HepG2 (cell line): ENCODE measurements around the gene AFTPH. TPM values are rescaled to one million over a fixed set of nuclear protein-coding genes. Genes with fewer than 3 reads are reported as not detected.

Source experiments
- ATAC-seq: fragments of 200-7000 bp; cut with Tn5 transposase; 3 replicates; pipeline ENCODE4 v1.9.1; 2020; ENCODE audit warnings: mild to moderate bottlenecking, moderate library complexity
- BruUV-seq: library from RNA; stranded (reverse); fragments of 400-500 nt; replicated peaks from 2 replicates; lab custom pipeline; 2021; lab: Mats Ljungman, UMichigan
- CTCF ChIA-PET: fragments of 300-600 bp; formaldehyde crosslinking; extraction: SDS; loops from one replicate; lab custom pipeline; 2021; ENCODE audit warnings: low total read pairs, inconsistent platforms, low intra/inter-chr PET ratio; lab: Yijun Ruan, JAX
- POLR2A ChIA-PET: fragments of 350-600 bp; sonication (Branson Sonifier 250); formaldehyde crosslinking; loops from one replicate; lab custom pipeline; 2020; ENCODE audit warnings: antibody characterized with exemption, inconsistent platforms; lab: Yijun Ruan, JAX
- DNase-seq: peaks from one replicate; pipeline ENCODE4 v3.0.0-alpha.2; 2015; ENCODE audit warnings: low spot score
- FAIRE-seq: peaks from 3 replicates; lab custom pipeline; 2011; peaks lifted over from hg19 to GRCh38; lab: Jason Lieb, UNC
- H2AFZ ChIP-seq: one replicate; pipeline ENCODE4 v1.6.1; 2011; ENCODE audit warnings: low read length, inconsistent platforms
- H3K27ac ChIP-seq: fragments of 300-600 bp; 3 replicates; pipeline ENCODE4 v1.8.0; 2011; ENCODE audit warnings: mixed run types, mild to moderate bottlenecking, mixed read lengths, low read length, inconsistent platforms; ENCODE audit not compliant: insufficient read depth; ENCODE audit errors: extremely low read length
- H3K27me3 ChIP-seq, 2 experiments: fragments of 200-600 bp in 1 of 2; 2 replicates in 1 of 2; 3 replicates in 1 of 2; pipeline versions ENCODE4 v1.6.0 to v1.8.0; 2011; ENCODE audit warnings: low read length in 2 of 2, mild to moderate bottlenecking in 2 of 2, moderate library complexity in 2 of 2, inconsistent platforms in 1 of 2; ENCODE audit not compliant: insufficient read depth in 2 of 2, control insufficient read depth in 1 of 2
- H3K36me3 ChIP-seq, 2 experiments: fragments of 200-600 bp in 1 of 2; replicated peaks in 1 of 2; 2 replicates in 1 of 2; 3 replicates in 1 of 2; pipeline versions ENCODE4 v1.5.1 to v1.8.0; 2011; ENCODE audit warnings: low read length in 2 of 2, inconsistent platforms in 1 of 2; ENCODE audit not compliant: insufficient read depth in 2 of 2, control insufficient read depth in 1 of 2
- H3K4me1 ChIP-seq: 2 replicates; pipeline ENCODE4 v1.5.1; 2012; ENCODE audit warnings: low read length, inconsistent platforms; ENCODE audit not compliant: insufficient read depth
- H3K4me2 ChIP-seq: 2 replicates; pipeline ENCODE4 v1.6.0; 2011; ENCODE audit warnings: low read depth, low read length, inconsistent platforms
- H3K4me3 ChIP-seq, 3 experiments: fragments of 200-600 bp in 1 of 3; sonication (generic), shearing (Covaris generic) in 1 of 3; replicated peaks in 1 of 3; 2 replicates each; pipeline ENCODE4 v1.5.1; 2011 to 2016; ENCODE audit warnings: low read length in 3 of 3, inconsistent platforms in 2 of 3, low read depth in 2 of 3, mild to moderate bottlenecking in 2 of 3, control low read depth in 1 of 3, mixed read lengths in 1 of 3; ENCODE audit not compliant: insufficient read depth in 1 of 3
- H3K79me2 ChIP-seq: one replicate; pipeline ENCODE4 v1.6.1; 2011; ENCODE audit warnings: low read length, inconsistent platforms; ENCODE audit not compliant: insufficient read depth
- H3K9ac ChIP-seq: 2 replicates; pipeline ENCODE4 v1.6.0; 2011; ENCODE audit warnings: mild to moderate bottlenecking, low read depth, low read length, inconsistent platforms; ENCODE audit not compliant: insufficient read depth
- H3K9me3 ChIP-seq: 2 replicates; pipeline ENCODE4 v1.5.1; 2012; ENCODE audit warnings: mild to moderate bottlenecking, low read length
- H4K20me1 ChIP-seq: 2 replicates; pipeline ENCODE4 v1.6.0; 2011; ENCODE audit warnings: inconsistent platforms, mild to moderate bottlenecking, low read length, moderate library complexity; ENCODE audit not compliant: insufficient read depth
- ASH2L ChIP-seq: fragments of 300-600, 200-600 bp; sonication (generic); IDR thresholded peaks from 2 replicates; pipeline ENCODE4 v1.7.0; 2017; ENCODE audit warnings: low read depth, mild to moderate bottlenecking, moderate library complexity, mixed read lengths, low read length; ENCODE audit not compliant: insufficient read length
- CBFB ChIP-seq: sonication (generic); formaldehyde crosslinking; IDR thresholded peaks from 2 replicates; pipeline ENCODE4 v1.4.0; 2020; ENCODE audit warnings: missing genetic modification reagents
- FOXJ3 ChIP-seq: sonication (generic); formaldehyde crosslinking; IDR thresholded peaks from 2 replicates; pipeline ENCODE4 v1.4.0; 2020; ENCODE audit warnings: missing genetic modification reagents, mild to moderate bottlenecking, borderline replicate concordance
- HNRNPK ChIP-seq: fragments of 200-400 bp; formaldehyde crosslinking; IDR thresholded peaks from 2 replicates; pipeline ENCODE4 v1.6.1; 2018; ENCODE audit warnings: low read length, low read depth, moderate library complexity, mild to moderate bottlenecking; ENCODE audit not compliant: poor library complexity, severe bottlenecking
- PAXIP1 ChIP-seq: sonication (generic); formaldehyde crosslinking; conservative IDR thresholded peaks from 2 replicates; pipeline ENCODE4 v1.4.0; 2020; ENCODE audit warnings: mild to moderate bottlenecking, missing genetic modification reagents, moderate library complexity
- TEAD3 ChIP-seq: optimal IDR thresholded peaks from 2 replicates; pipeline ENCODE3; 2016; ENCODE audit warnings: borderline replicate concordance
- ZMAT3 ChIP-seq: sonication (generic); formaldehyde crosslinking; conservative IDR thresholded peaks from 2 replicates; pipeline ENCODE4 v1.7.0; 2021; ENCODE audit warnings: missing genetic modification reagents
- ZNF644 ChIP-seq: IDR thresholded peaks from 2 replicates; pipeline ENCODE4 v1.6.1; 2016; ENCODE audit warnings: low read depth
- ZNF792 ChIP-seq: IDR thresholded peaks from 2 replicates; pipeline ENCODE4 v1.6.1; 2016
- in situ Hi-C: cut with HindIII; loops from 2 replicates; pipeline ENCODE4 v1.10.0; 2017; ENCODE audit warnings: low pct_unique_long_range_greater_than_20kb; ENCODE audit not compliant: extremely low pct_ligation_motif_present
- intact Hi-C: fragments of 100-400 bp; cut with micrococcal nuclease; formaldehyde crosslinking; loops from one replicate; pipeline ENCODE4 v1.10.0; 2022; ENCODE audit not compliant: unreplicated experiment
- polyA plus RNA-seq, 8 experiments: library from polyadenylated mRNA; depleted of rRNA in 3 of 8; stranded (reverse) in 7 of 8; unstranded in 1 of 8; fragments of >200 nt; fragmentation: Illumina TruSeq in 4 of 8; extraction: Trizol in 4 of 8; gene quantifications; 2 replicates each; pipeline versions ENCODE4 v1.2.1 to v1.2.3, GENCODE V29; 2011 to 2016; ENCODE audit warnings: low read depth in 4 of 8, missing spikeins in 1 of 8, mixed read lengths in 1 of 8; ENCODE audit not compliant: insufficient read depth in 1 of 8
- total RNA-seq, 5 experiments: library from RNA; depleted of rRNA; stranded (reverse); fragments of >200 nt; fragmentation: Illumina TruSeq; extraction: Trizol; gene quantifications; 2 replicates each; pipeline ENCODE4 v1.2.3, GENCODE V29; 2016; ENCODE audit warnings: low read depth in 1 of 5
- TF ChIP-seq, protein P1 (sequence below): sonication (generic); formaldehyde crosslinking; IDR thresholded peaks from 2 replicates; pipeline ENCODE4 v1.8.1; 2023; ENCODE audit warnings: mild to moderate bottlenecking, missing genetic modification reagents, borderline replicate concordance
- TF ChIP-seq, protein P2 (sequence below), 2 experiments: sonication (generic) in 1 of 2; formaldehyde crosslinking in 1 of 2; IDR thresholded peaks; 2 replicates each; pipeline versions ENCODE4 v1.4.0 to v1.6.1; 2016 to 2020; ENCODE audit warnings: borderline replicate concordance in 1 of 2, low read depth in 1 of 2, mild to moderate bottlenecking in 1 of 2, missing genetic modification reagents in 1 of 2

AFTPH gene
- total and polyA plus RNA-seq, 2 of the 13 experiments (the other 11 are each of a cell fraction or from before 2014, with no cell fraction given): 27.5 to 36.8 TPM

DNA sequence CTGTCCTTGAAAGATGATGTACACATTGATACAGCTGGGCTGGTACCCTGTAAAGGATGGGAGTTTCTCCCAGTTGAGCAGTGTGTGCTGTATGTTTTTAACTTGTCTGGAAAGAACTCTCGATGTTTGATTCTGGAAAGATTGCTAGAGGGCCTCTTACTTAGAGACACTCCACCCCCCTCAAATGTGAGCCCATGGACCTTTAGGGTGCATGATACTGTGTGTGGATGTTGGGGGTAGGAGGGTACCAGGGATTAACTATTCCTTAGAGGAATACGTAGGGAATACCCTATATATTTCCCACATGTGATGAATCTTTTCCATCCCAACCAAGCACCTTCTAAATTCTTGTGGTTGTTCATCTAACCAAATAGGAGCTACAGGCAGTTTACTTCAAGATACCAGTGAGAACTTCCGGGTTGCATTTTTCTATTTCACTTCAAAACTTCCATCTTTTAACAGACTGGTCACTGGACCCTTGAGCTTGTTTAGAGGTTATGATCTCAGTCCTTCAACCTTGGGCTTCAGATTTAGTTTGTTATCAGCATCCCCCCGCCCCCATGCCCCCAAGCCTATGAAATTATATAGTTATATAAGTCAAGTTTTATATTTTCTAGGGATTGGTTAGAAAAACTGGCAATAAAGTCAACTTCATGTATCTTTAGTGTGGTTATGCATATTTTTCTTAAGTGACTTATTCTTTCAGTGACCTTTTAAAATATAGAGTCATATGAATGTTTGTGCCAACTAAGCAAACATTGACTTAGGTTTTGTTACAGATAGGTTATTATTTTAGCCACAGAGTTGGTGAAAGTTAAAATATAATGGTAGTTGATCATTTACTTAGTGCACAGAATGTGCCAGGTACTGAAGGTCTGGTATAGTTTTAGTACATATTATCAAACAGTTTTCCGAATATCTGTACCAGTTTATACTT lies 18.2 kb downstream of the AFTPH start (continued):
- TF ChIP-seq PAXIP1 (CRISPR knock-in tag) (peak; percentile 67; the same call in 1 of the 2 replicates), ZNF644 (CRISPR knock-in tag) (0 out of 2 replicates have a peak, but pooled peaks have one; percentile 6), HNRNPK (no peak)

DNA sequence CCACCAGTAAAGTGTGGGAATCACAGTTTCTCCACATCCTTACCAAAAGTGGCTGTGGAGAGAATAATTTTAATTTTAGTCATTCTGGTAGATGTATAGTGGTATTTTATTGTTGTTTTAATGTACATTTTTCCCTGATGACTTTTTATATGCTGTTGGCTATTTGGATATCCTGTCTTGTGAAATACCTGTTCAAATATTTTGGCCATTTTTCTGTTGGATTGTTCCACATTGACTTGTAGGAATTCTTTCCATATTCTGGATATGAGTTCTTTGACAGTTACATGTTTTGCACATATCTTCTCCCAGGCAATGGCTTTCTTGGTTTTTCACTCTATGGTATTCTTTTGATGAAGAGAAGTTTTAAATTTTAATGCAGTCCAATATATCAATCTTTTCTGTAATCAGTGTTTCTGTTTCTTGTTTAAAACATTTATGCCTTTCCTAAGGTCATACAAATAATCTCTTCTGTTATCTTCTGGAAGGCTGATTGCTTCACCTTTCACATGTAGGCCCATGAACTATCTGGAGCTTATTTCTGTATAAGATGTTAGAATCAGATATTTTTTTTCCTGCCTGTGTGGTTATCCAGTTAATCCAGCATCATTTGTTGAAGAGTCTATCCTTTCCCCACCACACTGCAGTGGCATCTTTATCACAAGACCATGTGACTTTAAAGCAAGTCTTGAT lies 19.0 kb downstream of the AFTPH start:
- DNase-seq (peak; percentile 44), FAIRE-seq (peak; percentile 18), ATAC-seq (peak; percentile 20; the same call in 1 of the 3 replicates)
- Histone ChIP-seq H2AFZ (no peak overlapping the region), H3K4me2 (peak overlapping the region; percentile 50), H3K4me1 (peaks cover 65% of the 10 kb centered on the region), H3K27ac (peak overlapping the region; percentile 10), H3K79me2 (peaks cover 64% of the 10 kb centered on the region), H3K9ac (no peak overlapping the region), H3K27me3 (no peaks in the 10 kb centered on the region), H3K9me3 (no peaks in the 10 kb centered on the region), H3K4me3 (peak overlapping the region in 2 of 3 experiments; percentile 35 to 38; a peak in 3 of 6 replicates), H3K36me3 (no peaks in the 10 kb centered on the region), H4K20me1 (peaks cover 9% of the 10 kb centered on the region; the same call in 1 of the 2 replicates)
- POLR2A ChIA-PET: interaction anchor here (1.0 to 1.8 kb wide), 2 partner anchors 11 to 26 kb away, joined by 4 to 5 read pairs; no protein-coding TSS in a partner anchor
- intact Hi-C loops: loop anchor here (2.0 kb wide), 1 partner anchor 18 kb away; the partner anchor contains the start of gene AFTPH
- no TSS peak for BruUV-seq
- CTCF ChIA-PET: no interaction called here
- in situ Hi-C loops: no loop called here
- TF ChIP-seq, protein P1, sequence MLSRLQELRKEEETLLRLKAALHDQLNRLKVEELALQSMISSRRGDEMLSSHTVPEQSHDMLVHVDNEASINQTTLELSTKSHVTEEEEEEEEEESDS (CRISPR knock-in tag): no peak
- TF ChIP-seq TEAD3 (CRISPR knock-in tag) (peak; percentile 14), ZNF792 (CRISPR knock-in tag) (0 out of 2 replicates have a peak, but pooled peaks have one; percentile 25), FOXJ3 (CRISPR knock-in tag) (0 out of 2 replicates have a peak, but pooled peaks have one; percentile 36), CBFB (no peak), ZMAT3 (CRISPR knock-in tag) (no peak), ASH2L (peak; percentile 10)
- TF ChIP-seq, protein P2, sequence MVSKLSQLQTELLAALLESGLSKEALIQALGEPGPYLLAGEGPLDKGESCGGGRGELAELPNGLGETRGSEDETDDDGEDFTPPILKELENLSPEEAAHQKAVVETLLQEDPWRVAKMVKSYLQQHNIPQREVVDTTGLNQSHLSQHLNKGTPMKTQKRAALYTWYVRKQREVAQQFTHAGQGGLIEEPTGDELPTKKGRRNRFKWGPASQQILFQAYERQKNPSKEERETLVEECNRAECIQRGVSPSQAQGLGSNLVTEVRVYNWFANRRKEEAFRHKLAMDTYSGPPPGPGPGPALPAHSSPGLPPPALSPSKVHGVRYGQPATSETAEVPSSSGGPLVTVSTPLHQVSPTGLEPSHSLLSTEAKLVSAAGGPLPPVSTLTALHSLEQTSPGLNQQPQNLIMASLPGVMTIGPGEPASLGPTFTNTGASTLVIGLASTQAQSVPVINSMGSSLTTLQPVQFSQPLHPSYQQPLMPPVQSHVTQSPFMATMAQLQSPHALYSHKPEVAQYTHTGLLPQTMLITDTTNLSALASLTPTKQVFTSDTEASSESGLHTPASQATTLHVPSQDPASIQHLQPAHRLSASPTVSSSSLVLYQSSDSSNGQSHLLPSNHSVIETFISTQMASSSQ (IDR thresholded peaks at IDR 0.05; ENCODE audit: low read depth): no peak
- TF ChIP-seq, protein P2 (CRISPR knock-in tag; IDR thresholded peaks at IDR 0.05; ENCODE audit: borderline replicate concordance): 0 out of 2 replicates have a peak, but pooled peaks have one; percentile 1
